Activated CD8-positive, alpha-beta memory T cell treated with anti-CD3 and anti-CD28 coated beads for 48 hours (primary cell): ENCODE results near the gene VTI1A.

ENCODE experiments used
- DNase-seq, 3 experiments: peaks; one replicate each; pipeline ENCODE4 v3.0.0-alpha.2; 2020; ENCODE audit warnings: low read depth in 2 of 3, low spot score in 2 of 3

VTI1A gene

DNA sequence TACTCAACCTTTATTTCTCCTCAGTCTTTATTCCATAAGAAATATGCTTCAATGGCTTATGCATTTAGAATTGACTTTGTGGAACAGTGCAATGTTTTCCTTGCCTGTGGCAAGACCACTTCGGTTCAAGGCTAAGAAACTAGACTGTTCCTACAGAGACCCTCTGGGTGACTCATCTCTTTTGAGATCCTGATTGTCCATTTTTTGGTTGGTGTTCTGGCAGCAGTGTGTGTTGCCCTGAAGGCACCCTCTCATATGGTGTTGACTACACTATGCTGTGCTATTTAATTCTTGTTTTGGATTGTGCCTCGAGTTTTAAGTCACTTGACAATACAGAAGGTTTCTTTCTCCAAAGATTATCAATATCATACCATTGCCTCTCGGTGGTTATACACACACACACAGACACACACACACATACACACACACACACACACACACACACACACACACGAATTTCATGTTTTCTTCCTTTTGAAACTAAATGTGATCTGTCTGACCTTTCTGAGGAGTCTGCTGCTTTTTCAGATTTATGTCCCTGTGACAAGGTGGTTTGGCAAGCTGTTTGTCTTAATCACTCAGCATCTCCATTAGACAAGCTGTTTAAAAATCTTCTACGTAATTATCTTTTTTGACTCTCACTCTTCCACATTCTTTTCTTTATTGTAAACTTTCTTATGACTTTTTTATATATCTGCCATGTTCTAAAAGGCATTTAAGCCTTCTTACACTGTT lies 187.2 kb downstream of the VTI1A start:
- no peak for DNase-seq

DNA sequence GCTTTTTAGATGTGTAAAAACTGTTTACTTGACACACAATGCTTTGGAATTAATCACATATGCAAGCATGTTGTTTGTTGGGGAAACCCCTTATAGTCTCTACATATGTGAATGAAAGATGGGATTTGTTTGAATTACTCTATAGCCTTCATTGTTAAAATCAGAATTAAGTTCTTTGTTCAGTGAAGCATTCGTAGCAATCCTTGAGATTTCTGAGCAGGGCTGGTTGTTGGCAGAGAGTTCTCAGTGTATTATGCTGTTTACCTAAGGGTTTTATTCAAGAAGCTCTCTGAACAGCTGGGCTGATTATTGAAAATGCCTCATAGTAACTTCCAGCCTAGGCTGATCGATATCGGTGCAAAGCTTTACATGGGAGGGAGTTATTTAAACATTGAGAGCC lies 190.9 kb downstream of the VTI1A start:
- no peak for DNase-seq

- DNase-seq = no peak
These were observed 192.3 kb downstream of the VTI1A start for GRCh38 chr10:112639298-112639697.

- no peak for DNase-seq
These were observed 193.6 kb downstream of the VTI1A start for GRCh38 chr10:112640638-112641037.

GRCh38 chr10:112643600-112644264 lies 196.7 kb downstream of the VTI1A start:
- DNase-seq = no peak

DNA sequence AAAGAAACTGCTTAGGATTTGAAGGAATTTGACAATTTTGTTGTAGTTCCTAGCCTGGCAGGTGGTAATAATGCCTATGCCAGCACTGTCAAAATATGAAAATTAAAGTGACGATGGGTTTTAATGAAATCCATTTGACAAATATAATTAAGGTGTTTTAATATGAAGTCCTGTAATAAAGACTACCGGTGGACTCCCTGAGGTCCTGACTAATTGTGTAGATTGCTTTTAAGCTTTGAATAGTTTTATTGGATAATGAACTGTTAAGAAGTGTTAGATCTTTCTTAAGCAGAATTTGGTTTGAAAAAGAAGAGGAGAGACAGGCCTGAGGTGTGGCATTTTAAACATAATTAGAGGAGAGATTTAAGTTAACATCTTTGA lies 197.2 kb downstream of the VTI1A start:
- no peak for DNase-seq

DNA sequence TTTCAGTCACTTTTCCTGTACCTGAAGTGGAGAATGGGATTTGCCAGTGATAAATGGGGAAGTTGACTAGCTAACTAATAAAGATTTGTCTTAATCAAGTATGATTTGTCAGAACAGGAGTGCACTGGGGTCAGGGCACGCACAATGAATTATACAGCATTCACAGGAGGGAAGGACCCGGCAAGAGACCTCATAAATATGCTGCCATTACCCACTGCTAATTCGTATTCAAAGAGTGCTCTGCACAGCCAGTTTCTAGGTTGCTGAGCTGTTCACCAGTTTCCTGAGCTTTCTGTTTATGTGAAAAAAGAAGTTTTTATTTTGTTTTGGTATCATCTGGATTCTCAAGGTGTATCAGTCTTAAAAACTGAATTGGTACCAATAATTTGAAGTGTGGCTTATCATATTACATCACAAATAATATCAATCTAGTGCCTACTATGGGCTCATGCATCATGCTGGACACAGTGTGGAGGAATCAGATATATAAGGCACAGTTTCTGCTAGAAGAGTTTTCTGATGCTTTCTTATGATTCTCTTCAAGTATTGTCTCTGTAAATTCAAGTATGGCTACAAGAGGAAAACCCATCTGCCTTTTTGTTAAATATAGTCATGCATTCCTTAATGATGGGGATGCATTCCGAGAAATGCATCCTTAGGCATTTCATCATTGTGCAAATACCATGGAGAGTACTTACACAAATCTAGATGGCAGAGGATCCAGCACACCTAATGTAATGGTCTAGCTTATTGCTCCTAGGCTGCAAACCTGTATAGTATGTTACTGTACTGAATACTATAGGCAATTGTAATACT lies 202.2 kb downstream of the VTI1A start:
- DNase-seq = no peak

- DNase-seq = no peak
These were observed 202.8 kb downstream of the VTI1A start for GRCh38 chr10:112649822-112650152.

GRCh38 chr10:112650588-112651030 lies 203.6 kb downstream of the VTI1A start:
- DNase-seq = no peak

DNA sequence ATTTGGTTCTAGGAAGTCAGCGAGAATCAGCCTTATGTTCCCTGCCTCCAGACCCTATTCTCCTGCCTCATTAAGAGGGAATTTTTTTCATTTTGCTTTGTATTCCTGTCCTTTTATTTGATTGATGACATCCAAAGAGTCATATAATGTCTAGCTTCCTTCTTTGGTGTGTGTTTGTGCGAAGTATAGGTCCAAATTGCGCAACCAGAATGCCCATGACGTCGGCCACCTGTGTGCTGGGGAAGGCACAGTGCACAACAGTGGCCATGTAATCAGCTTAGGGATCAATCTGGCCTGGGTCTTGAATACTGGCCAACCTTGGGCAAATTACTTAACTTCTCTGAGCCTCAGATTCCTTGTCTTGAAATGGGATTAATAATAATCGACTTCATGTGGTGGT lies 206.2 kb downstream of the VTI1A start:
- no peak for DNase-seq

DNA sequence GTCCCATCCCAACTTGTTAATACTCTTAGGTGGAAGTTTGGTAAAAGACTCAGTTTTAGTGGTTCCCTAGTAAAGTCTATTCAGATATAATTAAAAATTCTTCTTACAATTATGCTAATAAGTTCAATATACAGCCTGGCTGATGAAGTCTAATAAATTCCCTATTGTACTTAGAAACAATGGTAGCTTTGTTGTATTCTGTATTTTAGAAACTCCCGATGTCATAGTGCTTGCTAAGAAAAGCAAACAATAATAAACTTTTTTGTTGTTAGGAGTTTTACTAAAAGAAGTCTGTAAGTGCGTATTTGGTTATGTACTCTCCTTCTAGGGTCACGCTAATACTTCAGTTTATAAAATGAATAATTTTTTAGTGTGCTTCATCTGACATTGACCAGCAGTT lies 206.8 kb downstream of the VTI1A start:
- DNase-seq = no peak

DNA sequence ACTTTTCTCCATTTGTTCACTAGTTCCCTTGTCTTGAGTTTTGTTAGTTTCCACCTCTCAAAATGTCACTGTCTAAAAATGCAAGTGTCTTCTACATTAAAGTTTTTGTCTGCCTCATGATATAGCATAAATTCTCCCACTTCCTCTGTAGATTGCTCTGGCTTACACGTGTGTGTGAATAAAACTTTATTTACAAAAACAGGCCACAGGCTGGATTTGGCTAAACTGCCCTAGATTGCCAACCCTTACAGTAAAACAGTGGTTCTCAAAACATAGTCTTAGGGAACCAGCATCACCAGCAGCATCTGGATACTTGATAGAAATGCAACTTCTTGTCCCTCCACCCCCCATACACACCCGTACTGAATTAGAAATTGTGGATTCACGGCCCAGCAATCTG lies 207.8 kb downstream of the VTI1A start:
- DNase-seq = no peak

GRCh38 chr10:112655722-112656121 lies 208.7 kb downstream of the VTI1A start:
- no peak for DNase-seq

DNA sequence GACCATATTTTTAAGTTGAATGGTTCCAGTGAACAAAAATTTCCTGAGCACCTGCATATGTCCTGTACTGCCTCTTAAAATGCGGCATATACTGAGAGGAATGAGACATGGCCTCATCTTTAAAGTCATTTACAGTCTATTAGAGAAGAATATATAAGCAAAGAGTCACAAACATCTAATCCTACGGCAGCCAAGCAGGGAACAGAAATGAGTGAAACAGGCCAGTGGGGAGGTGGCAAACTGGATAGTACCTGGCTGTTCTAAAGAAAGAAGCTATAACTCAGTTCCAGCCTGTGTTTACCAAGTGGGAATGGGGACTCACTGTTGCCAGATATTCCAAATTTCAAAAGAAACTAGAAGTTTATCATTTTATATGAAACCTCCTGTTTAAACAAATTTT lies 211.4 kb downstream of the VTI1A start:
- no peak for DNase-seq

- no peak for DNase-seq
These were observed 212.1 kb downstream of the VTI1A start for GRCh38 chr10:112658900-112659638.

- no peak for DNase-seq
These were observed 216.5 kb downstream of the VTI1A start for GRCh38 chr10:112663234-112664125.

DNA sequence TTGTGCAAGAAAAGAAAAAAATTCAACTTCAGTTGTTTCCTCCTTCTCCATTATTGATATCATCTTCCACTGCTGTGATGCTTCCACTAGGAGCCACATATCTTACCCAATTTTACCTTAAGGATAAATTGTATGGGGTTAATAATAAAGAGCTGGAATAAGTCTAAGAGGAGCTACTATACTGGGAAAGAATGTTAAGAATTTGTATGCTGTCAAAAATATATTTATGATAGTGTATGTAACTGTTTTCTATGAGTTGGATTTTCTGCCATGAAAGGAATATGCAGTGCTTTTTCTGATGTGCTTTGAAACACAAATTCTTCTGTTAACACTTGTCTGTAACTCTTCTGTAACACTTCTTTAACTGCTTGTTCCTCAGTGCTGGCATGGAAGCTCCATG lies 219.1 kb downstream of the VTI1A start:
- no peak for DNase-seq

- no peak for DNase-seq
These were observed 223.0 kb downstream of the VTI1A start for GRCh38 chr10:112669989-112670388.

GRCh38 chr10:112671743-112672142 lies 224.7 kb downstream of the VTI1A start:
- no peak for DNase-seq

- DNase-seq = no peak
These were observed 225.7 kb downstream of the VTI1A start for GRCh38 chr10:112672706-112673105.
